GM19372 (cell line): Measurements from ENCODE around the gene C1QTNF12.
"Not testable (repeated sequence)": the region's sequence is repeated elsewhere in the genome, so short reads cannot be mapped to it uniquely, and the experiment has no call there.

Experiments
- ATAC-seq: cut with Tn5 transposase; IDR thresholded peaks from one replicate; pipeline ENCODE4 v1.9.1; 2021; ENCODE audit warnings: mild to moderate bottlenecking, low read depth, moderate library complexity; ENCODE audit not compliant: unreplicated experiment

C1QTNF12 gene

GRCh38 chr1:1203561-1204424 lies 42.7 kb downstream of the C1QTNF12 start:
- ATAC-seq: no peak

- no peak for ATAC-seq
Observed at GRCh38 chr1:1202831-1203560, 43.5 kb downstream of the C1QTNF12 start.

- peak; percentile 56 for ATAC-seq
Observed at GRCh38 chr1:1200876-1201810, 45.4 kb downstream of the C1QTNF12 start.

GRCh38 chr1:1199961-1200875 lies 46.3 kb downstream of the C1QTNF12 start:
- no peak for ATAC-seq

- no peak for ATAC-seq
Observed at GRCh38 chr1:1199141-1199960, 47.2 kb downstream of the C1QTNF12 start.

GRCh38 chr1:1198423-1199140 lies 47.9 kb downstream of the C1QTNF12 start:
- no peak for ATAC-seq

- no peak for ATAC-seq
Observed at GRCh38 chr1:1197551-1198422, 48.7 kb downstream of the C1QTNF12 start.

GRCh38 chr1:1197188-1197500 lies 49.4 kb downstream of the C1QTNF12 start:
- no peak for ATAC-seq

GRCh38 chr1:1196431-1197187 lies 49.9 kb downstream of the C1QTNF12 start:
- no peak for ATAC-seq

GRCh38 chr1:1195726-1196125 lies 50.8 kb downstream of the C1QTNF12 start:
- ATAC-seq: not testable (repeated sequence)

GRCh38 chr1:1194723-1195122 lies 51.8 kb downstream of the C1QTNF12 start:
- ATAC-seq: no peak
